GM12878 (cell line): ENCODE results near the gene MT1G. TPM values are rescaled to one million over a fixed set of nuclear protein-coding genes. Genes with fewer than 3 reads are reported as not detected.

Experiments used
- ATAC-seq: fragments of 200-7000 bp; cut with Tn5 transposase; 3 replicates; pipeline ENCODE4 v1.9.1; 2020; ENCODE audit warnings: mild to moderate bottlenecking, moderate library complexity
- BruUV-seq: library from RNA; stranded (reverse); fragments of 400-500 nt; replicated peaks from 2 replicates; lab custom pipeline; 2021; lab: Mats Ljungman, UMichigan
- CTCF ChIA-PET: fragments of 300-600 bp; sonication (Branson Sonifier 250); formaldehyde crosslinking; extraction: SDS; loops from one replicate; lab custom pipeline; 2021; ENCODE audit warnings: inconsistent platforms; lab: Yijun Ruan, JAX
- POLR2A ChIA-PET: fragments of 350-600 bp; formaldehyde crosslinking; extraction: SDS; loops from one replicate; lab custom pipeline; 2021; ENCODE audit warnings: inconsistent platforms; lab: Charles Lee
- RAD21 ChIA-PET: fragments of 300-600 bp; sonication (Branson Sonifier 250); formaldehyde crosslinking; loops from one replicate; lab custom pipeline; 2023; ENCODE audit warnings: antibody characterized with exemption; ENCODE audit not compliant: unreplicated experiment; lab: Charles Lee
- SMC1A ChIA-PET: fragments of 300-600 bp; sonication (Branson Sonifier 250); formaldehyde crosslinking; loops from one replicate; lab custom pipeline; 2023; ENCODE audit not compliant: unreplicated experiment, uncharacterized antibody; lab: Charles Lee
- DNase-seq: peaks from one replicate; pipeline ENCODE4 v3.0.0-alpha.2; 2011; ENCODE audit warnings: low read depth, low spot score
- FAIRE-seq: peaks from 3 replicates; lab custom pipeline; 2011; peaks lifted over from hg19 to GRCh38; lab: Jason Lieb, UNC
- H2AFZ ChIP-seq: 2 replicates; pipeline ENCODE4 v1.6.0; 2011; ENCODE audit warnings: low read depth, low read length, control low read depth; ENCODE audit not compliant: control insufficient read depth
- H3K27ac ChIP-seq: 2 replicates; pipeline ENCODE4 v1.5.1; 2011; ENCODE audit warnings: control low read depth; ENCODE audit not compliant: control insufficient read depth, insufficient read depth
- H3K27me3 ChIP-seq, 2 experiments: replicated peaks in 1 of 2; 2 replicates each; pipeline versions ENCODE4 v1.6.0 to v1.6.1; 2011; ENCODE audit warnings: low read length in 1 of 2; ENCODE audit not compliant: control insufficient read depth in 2 of 2, insufficient read depth in 2 of 2
- H3K36me3 ChIP-seq, 2 experiments: 2 replicates each; pipeline ENCODE4 v1.5.1; 2011; ENCODE audit warnings: low read length in 1 of 2; ENCODE audit not compliant: control insufficient read depth in 2 of 2, insufficient read depth in 2 of 2
- H3K4me1 ChIP-seq: 2 replicates; pipeline ENCODE4 v1.6.1; 2011; ENCODE audit warnings: mild to moderate bottlenecking, low read length, moderate library complexity, mixed read lengths; ENCODE audit not compliant: control insufficient read depth, insufficient read depth
- H3K4me2 ChIP-seq: 2 replicates; pipeline ENCODE4 v1.6.0; 2011; ENCODE audit warnings: control low read depth; ENCODE audit not compliant: control insufficient read depth, insufficient read depth
- H3K4me3 ChIP-seq: fragments of 200-600 bp; sonication (generic); 2 replicates; pipeline ENCODE4 v1.5.1; 2016
- H3K79me2 ChIP-seq: 2 replicates; pipeline ENCODE4 v1.6.0; 2011; ENCODE audit warnings: low read length; ENCODE audit not compliant: control insufficient read depth, insufficient read depth
- H3K9ac ChIP-seq: 2 replicates; pipeline ENCODE4 v1.8.0; 2011; ENCODE audit warnings: low read length, control low read depth, mixed read lengths; ENCODE audit not compliant: control insufficient read depth, insufficient read depth
- H3K9me3 ChIP-seq: replicated peaks from 3 replicates; pipeline ENCODE4 v1.5.1; 2011; ENCODE audit warnings: mild to moderate bottlenecking, low read length; ENCODE audit not compliant: control insufficient read depth, insufficient read depth
- H4K20me1 ChIP-seq: 2 replicates; pipeline ENCODE4 v1.6.0; 2011; ENCODE audit not compliant: control insufficient read depth, insufficient read depth
- FOXM1 ChIP-seq: IDR thresholded peaks from 2 replicates; pipeline ENCODE4 v1.6.1; 2012; ENCODE audit warnings: low read depth, mild to moderate bottlenecking, inconsistent platforms, low read length, moderate library complexity
- KAT2A ChIP-seq: conservative IDR thresholded peaks from 2 replicates; pipeline ENCODE4 v1.6.1; 2011; ENCODE audit warnings: low read depth, low read length; ENCODE audit not compliant: control insufficient read depth
- MLLT1 ChIP-seq: fragments of 450-650 bp; IDR thresholded peaks from 2 replicates; pipeline ENCODE4 v1.6.1; 2016; ENCODE audit warnings: mild to moderate bottlenecking
- WGBS: methylation state at CpG from one replicate; pipeline ENCODE4 v1.1.6; 2016; ENCODE audit warnings: low lambda C conversion rate; ENCODE audit not compliant: insufficient replicate concordance, insufficient coverage; ENCODE audit errors: missing lambda C conversion rate; 5-methylcytosine and 5-hydroxymethylcytosine counted together
- in situ Hi-C: fragments of 300-500 bp; cut with MboI; formaldehyde crosslinking; loops from 9 replicates; pipeline ENCODE4 v1.14.3; 2018; ENCODE audit warnings: mixed read lengths
- intact Hi-C: fragments of 100-400 bp; cut with micrococcal nuclease; formaldehyde crosslinking; loops from one replicate; pipeline ENCODE4 v1.14.2; 2022; ENCODE audit not compliant: unreplicated experiment
- polyA plus RNA-seq, 11 experiments: library from polyadenylated mRNA; depleted of rRNA in 4 of 11; unstranded in 6 of 11; stranded (reverse) in 5 of 11; fragments of >200 nt; fragmentation: Nextera tagmentation in 4 of 11; fragmentation: Illumina TruSeq in 1 of 11; extraction: Ambion mirVana in 4 of 11; extraction: Trizol in 1 of 11; gene quantifications; 1 replicate in 1 of 11; 2 replicates in 10 of 11; pipeline versions ENCODE4 v1.2.1 to v1.2.3, GENCODE V29; 2011 to 2016; ENCODE audit warnings: inconsistent platforms in 2 of 11, missing spikeins in 2 of 11, low read depth in 1 of 11
- total RNA-seq, 4 experiments: library from RNA; depleted of rRNA in 3 of 4; stranded (reverse); fragments of >200 nt in 3 of 4; fragmentation: Illumina TruSeq in 1 of 4; extraction: Trizol in 1 of 4; gene quantifications; 2 replicates each; pipeline versions ENCODE4 v1.2.1 to v1.2.3, GENCODE V29; 2013 to 2021

The MT1G gene
- total and polyA plus RNA-seq, 10 of the 15 experiments (the other 5 are each of a cell fraction or from before 2014, with no cell fraction given), result 1.2 to 9.1 (median 4.6) TPM

GRCh38 chr16:56618138-56618537 lies 49.7 kb downstream of the MT1G start:
- ChIA-PET RAD21 (no interaction called here), SMC1A (interaction anchor here (1.2 kb wide), 1 partner anchor 8 kb away, joined by 3 read pairs; no protein-coding TSS in a partner anchor), CTCF (no interaction called here), POLR2A (interaction anchor here (0.7 kb wide), 1 partner anchor 12 kb away, joined by 3 read pairs; no protein-coding TSS in a partner anchor)
- in situ Hi-C loops, result no loop called here
- BruUV-seq, result no TSS peak
- DNase-seq, result no peak
- H3K79me2 ChIP-seq, result no peaks in the 10 kb centered on the region
- no peaks in the 10 kb centered on the region for H3K9me3 ChIP-seq
- ATAC-seq, result no peak
- no peak for FAIRE-seq
- no peak for TF ChIP-seq FOXM1
- no peak for TF ChIP-seq KAT2A
- no peak for TF ChIP-seq MLLT1
- peaks cover 0 to 5% of the 10 kb centered on the region in 2 experiments; a peak in 2 of 4 replicates for H3K27me3 ChIP-seq
- WGBS, result 25% methylated on average over 6 of the region's 6 CpGs
- no peak overlapping the region for H3K27ac ChIP-seq
- no peaks in the 10 kb centered on the region for H3K36me3 ChIP-seq
- no peaks in the 10 kb centered on the region for H4K20me1 ChIP-seq
- peaks cover 4% of the 10 kb centered on the region; the same call in 1 of the 2 replicates for H3K4me1 ChIP-seq
- H3K9ac ChIP-seq, result no peak overlapping the region
- H3K4me3 ChIP-seq, result no peak overlapping the region
- H3K4me2 ChIP-seq, result no peak overlapping the region
- H2AFZ ChIP-seq, result no peak overlapping the region
- intact Hi-C loops, result no loop called here
